LHCN-M2 (cell line): ENCODE data around the gene SLC35G3. TPM values are rescaled to one million over a fixed set of nuclear protein-coding genes. Genes with fewer than 3 reads are reported as not detected.
"Not testable (repeated sequence)": the region's sequence is repeated elsewhere in the genome, so short reads cannot be mapped to it uniquely, and the experiment has no call there.

Experiments used
- DNase-seq: peaks from one replicate; pipeline ENCODE4 v3.0.0-alpha.2; 2012; ENCODE audit warnings: low read depth
- polyA plus RNA-seq: library from polyadenylated mRNA; unstranded; fragments of >200 nt; gene quantifications from one replicate; pipeline ENCODE4 v1.2.1, GENCODE V29; 2012; ENCODE audit warnings: missing spikeins
- total RNA-seq: library from RNA; depleted of rRNA; stranded (reverse); fragments of >200 nt; gene quantifications from 2 replicates; pipeline ENCODE4 v1.2.3, GENCODE V29; 2014; rRNA removed

The SLC35G3 gene
- not detected in 2 replicates for total RNA-seq
- polyA plus RNA-seq, result not detected

GRCh38 chr17:35194001-35194400, at the start of gene SLC35G3:
Gene SLC35G3, minus strand, starts transcription at chr17:35194393. Its CDS starts 86 bp downstream, at chr17:35194307.
- DNase-seq, result not testable (repeated sequence)

- DNase-seq, result peak; percentile 78
Measured at GRCh38 chr17:35243561-35244340, 49.6 kb upstream of the SLC35G3 start.

DNA sequence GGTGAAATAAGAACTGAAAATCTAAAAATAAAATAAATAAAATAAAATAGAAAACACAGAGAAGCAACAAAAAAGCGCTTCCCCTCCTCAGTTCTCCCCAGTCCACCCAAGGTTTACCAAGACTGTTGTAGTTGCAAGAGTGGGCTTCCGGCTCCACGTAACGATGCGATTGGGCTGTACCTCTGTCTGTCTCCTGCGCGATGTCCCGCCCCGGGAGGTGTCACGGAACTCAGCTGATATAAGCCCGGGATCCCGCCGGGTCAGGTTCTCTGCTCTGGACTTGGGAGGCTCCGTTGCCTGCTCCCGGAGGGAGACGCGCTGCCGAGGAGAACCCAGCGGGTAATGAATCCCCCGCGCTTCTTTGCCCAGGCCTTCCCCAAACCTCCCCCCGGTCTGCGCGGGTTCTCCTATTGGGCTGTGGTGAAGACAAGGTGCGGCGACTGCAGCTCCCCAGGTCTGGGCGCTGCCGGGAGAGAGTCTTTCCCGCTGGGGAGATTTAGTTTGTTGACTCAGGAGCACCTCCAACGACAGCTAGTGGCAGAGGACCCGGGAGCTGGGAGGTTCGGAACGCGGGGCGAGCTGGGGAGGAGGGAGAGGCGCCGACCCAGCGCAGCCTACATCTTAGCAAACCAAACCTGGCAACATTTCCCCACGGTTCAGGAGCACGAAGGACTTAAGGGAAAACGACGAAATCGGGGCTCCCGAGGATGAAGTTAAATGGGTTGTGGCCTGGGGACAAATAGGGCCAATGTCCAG, 48.8 kb upstream of the SLC35G3 start, which contains the start of gene SLFN5:
TSS of gene SLFN5 (plus strand) at position 268 of the 756 bp plus-strand sequence. CDS start 15,619 bp downstream, outside the sequence.
- DNase-seq, result peak; percentile 88

- peak; percentile 50 for DNase-seq
Measured at GRCh38 chr17:35242158-35242804, 48.1 kb upstream of the SLC35G3 start.

DNA sequence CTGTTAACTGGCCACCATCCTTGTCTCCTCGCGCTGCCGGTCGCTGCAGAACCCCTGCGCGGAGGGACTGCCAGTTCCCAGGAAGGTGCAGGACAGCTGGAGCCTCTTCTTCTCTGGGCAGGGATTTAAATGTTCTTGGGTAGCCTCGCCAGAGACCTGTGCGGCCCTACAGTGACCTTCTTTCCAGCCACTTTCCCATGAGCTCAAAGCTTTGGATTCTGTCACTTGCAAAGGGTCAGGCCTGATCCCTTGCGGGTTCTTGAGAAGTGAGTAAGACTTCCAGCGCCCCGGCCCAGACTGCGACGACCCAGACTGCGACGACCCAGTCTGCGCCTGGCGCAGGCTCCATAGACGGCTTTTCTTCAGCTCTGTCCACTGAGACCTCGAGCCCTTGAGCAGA, 47.3 kb upstream of the SLC35G3 start:
- DNase-seq, result no peak

- no peak for DNase-seq
Measured at GRCh38 chr17:35240861-35241260, 46.7 kb upstream of the SLC35G3 start.

DNA sequence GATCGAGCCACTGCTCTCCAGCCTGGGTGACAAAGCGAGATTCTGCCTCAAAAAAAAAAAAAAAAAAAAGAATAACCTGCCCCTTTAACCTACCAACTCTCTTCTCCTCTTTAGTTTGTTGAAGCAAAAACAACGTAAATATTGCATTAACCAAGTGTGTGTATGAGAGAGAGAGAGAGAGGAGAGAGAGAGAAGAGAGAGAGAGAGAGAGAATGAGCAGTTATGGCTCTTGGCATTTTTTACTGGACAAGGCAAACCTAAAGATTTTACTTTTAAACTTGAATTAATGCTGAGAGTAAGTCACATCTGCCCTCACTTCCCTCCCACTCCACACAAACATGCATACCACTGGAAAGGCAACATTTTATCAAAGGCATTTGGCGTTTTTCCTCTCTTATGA, 45.6 kb upstream of the SLC35G3 start:
- DNase-seq, result no peak

GRCh38 chr17:35238821-35239220, 44.6 kb upstream of the SLC35G3 start:
- DNase-seq, result peak; percentile 71

GRCh38 chr17:35236821-35237220, 42.6 kb upstream of the SLC35G3 start:
- DNase-seq, result no peak

- no peak for DNase-seq
Measured at GRCh38 chr17:35235917-35236316, 41.7 kb upstream of the SLC35G3 start.

DNA sequence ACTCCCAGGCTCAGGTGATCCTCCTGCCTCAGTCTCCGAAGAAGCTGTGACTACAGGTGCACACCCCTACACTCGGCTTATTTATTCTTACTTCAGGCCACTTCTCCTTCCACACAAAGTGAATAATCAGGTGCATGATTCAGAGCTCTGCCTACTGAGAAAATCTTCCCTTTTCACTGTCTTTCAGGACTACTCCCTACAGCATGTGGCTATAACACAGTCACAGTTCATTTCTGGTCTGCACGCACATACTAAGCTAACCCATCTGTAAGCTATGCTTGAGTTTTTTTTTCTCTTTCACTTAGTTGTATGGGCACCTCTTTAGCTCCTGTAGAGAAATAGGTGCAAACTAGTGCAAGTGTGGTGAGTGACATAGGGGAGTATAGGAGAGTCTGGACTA, 41.1 kb upstream of the SLC35G3 start:
- DNase-seq, result no peak

DNA sequence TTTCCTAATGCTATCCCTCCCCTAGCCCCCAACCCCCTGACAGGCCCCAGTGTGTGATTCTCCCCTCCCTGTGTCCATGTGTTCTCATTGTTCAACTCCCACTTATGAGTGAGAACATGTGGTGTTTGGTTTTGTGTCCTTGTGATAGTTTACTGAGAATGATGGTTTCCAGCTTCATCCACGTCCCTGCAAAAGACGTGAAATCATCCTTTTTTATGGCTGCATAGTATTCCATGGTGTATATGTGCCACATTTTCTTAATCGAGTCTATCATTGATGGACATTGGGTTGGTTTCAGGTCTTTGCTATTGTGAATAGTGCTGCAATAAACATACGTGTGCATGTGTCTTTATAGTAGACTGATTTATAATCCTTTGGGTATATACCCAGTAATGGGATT, 40.1 kb upstream of the SLC35G3 start:
- not testable (repeated sequence) for DNase-seq

DNA sequence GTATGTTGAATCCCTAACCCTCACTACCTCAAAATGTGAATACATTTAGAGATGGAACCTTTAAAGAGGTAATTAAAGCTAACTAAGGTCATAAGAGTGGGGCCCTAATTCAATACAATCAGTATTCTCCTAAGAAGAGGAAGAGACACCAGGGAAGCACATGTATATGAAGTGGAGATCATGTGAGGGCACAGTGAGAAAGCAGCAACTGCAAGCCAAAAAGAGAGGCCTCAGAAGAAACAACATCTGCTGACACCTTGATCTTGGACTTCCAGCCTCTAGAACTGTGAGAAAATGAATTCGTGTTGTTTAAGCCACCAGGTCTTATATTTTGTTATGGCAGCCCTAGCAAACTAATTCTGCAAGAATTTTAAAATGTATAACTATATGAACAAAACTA, 35.4 kb upstream of the SLC35G3 start:
- DNase-seq, result no peak

- DNase-seq, result no peak
Measured at GRCh38 chr17:35227546-35227945, 33.4 kb upstream of the SLC35G3 start.

DNA sequence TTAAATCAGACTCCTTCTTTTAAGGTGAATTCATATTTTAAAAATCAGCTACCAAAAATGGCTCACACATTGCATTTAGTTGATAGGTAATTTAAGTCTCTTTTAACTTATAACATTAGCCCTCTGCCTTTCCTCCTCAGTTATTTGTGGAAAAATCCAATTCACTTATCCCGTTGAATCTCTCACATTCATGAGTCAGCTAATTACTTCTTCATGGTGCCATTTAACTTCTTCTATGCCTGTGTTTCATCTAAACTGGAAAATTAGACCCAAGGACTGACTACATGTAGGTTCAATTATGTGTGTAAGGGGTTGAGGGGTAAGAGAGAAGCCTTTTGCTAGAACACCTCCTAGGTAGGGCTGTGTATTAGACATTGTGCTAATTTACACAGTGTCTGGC, 30.2 kb upstream of the SLC35G3 start:
- DNase-seq, result no peak

DNA sequence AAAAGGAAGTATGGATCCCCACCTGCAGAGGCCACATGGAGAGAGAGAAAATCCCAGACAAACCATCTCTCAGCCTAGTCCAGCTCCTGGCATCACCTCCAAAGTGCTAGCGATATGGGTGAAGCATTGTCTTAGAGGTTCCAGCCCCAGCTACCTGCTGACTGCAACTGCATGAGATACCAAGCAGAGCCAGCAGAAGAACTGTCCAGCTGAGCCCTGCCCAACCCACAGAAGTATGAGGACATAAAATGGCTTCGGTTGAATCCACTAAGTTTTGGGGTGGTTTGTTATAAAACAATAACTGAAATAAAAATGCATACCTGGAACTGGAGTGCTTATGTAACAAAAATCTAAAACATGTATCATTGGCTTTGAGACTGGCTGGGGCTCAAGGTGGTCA, 28.3 kb upstream of the SLC35G3 start:
- DNase-seq, result no peak

- no peak for DNase-seq
Measured at GRCh38 chr17:35218915-35219314, 24.7 kb upstream of the SLC35G3 start.

GRCh38 chr17:35217107-35217506, 22.9 kb upstream of the SLC35G3 start:
- no peak for DNase-seq

DNA sequence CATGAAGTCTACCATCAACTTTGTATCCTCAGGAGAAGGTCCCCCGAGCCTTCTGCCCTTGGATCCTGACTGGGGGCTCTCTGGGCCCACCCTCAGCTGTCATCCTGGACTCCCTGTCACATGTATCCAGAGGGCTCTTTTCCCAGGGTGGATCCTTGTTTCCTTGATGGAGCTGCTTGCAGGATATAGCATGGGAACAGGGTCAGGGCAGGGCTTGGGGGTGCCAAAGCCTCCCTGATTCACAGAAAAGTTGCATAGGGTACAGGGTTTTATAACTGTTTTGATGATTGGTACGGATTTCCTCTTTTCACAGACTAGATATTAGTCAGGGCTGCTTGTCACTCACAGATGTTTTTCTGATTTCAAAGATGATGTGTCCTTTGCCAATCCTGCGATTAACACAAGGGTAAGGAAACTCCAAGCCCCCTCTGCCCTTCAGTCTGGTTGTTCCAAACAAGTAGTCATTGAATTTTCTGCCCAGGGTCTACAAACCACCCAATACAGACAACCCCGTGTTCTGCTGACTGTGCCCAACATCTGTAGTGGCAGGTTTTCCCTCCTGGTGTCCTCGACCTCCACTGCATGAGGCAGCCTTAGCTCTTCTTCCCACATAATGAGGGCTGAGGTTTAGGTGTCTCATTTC, 20.6 kb upstream of the SLC35G3 start:
- no peak for DNase-seq

DNA sequence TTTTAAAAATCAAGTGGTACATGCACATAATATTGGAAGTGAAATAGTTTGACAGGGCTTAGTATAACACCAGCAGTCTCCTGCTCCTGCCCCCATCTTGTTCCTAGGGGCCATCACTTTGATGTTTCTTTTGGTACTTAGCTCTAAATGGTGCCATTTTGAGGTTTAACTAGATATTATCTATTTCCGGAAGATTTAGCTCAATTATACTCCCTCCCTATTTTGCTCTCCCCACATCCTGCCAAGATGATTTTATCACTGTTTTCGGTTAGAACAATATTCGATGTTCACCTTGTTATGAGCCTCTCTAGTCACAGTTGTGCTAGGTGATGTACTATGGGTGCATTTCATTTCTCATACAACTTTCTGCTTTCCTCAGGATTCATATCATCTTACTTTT, 20.0 kb upstream of the SLC35G3 start:
- no peak for DNase-seq

GRCh38 chr17:35213412-35213940, 19.3 kb upstream of the SLC35G3 start:
- DNase-seq, result no peak
